Uterus (tissue), 4 donors: ENCODE data around the gene CCHCR1. TPM values are rescaled to one million over a fixed set of nuclear protein-coding genes. Genes with fewer than 3 reads are reported as not detected.
A peak's percentile ranks its signal among the peaks of the same experiment; 100 is the strongest.

ENCODE experiments used
- DNase-seq, 2 donors: peaks; one replicate each; pipeline ENCODE4 v3.0.0-alpha.2; 2019 to 2020
- H3K27ac ChIP-seq, 2 donors: fragments of 200-600 bp; sonication (generic); 1 replicate in 1 of 2; 2 replicates in 1 of 2; pipeline ENCODE4 v1.5.1; 2016 to 2018
- H3K27me3 ChIP-seq, 2 donors: fragments of 200-600 bp; sonication (generic); one replicate each; pipeline ENCODE4 v1.5.1; 2018 to 2019; ENCODE audit warnings: control low read depth in 1 of 2
- H3K36me3 ChIP-seq, 2 donors: fragments of 200-600 bp; sonication (generic); one replicate each; pipeline ENCODE4 v1.5.1; 2019; ENCODE audit warnings: control low read depth in 1 of 2
- H3K4me1 ChIP-seq, 2 donors: fragments of 200-600 bp; sonication (generic); one replicate each; pipeline ENCODE4 v1.5.1; 2018 to 2019; ENCODE audit warnings: control low read depth in 1 of 2
- H3K4me3 ChIP-seq, 2 donors: fragments of 200-600 bp; sonication (generic); 1 replicate in 1 of 2; 2 replicates in 1 of 2; pipeline ENCODE4 v1.5.1; 2018 to 2019; ENCODE audit warnings: mild to moderate bottlenecking in 1 of 2
- H3K9me3 ChIP-seq, 2 donors: fragments of 200-600 bp; sonication (generic); one replicate each; pipeline ENCODE4 v1.5.1; 2019; ENCODE audit warnings: control low read depth in 1 of 2
- POLR2A ChIP-seq, 2 donors: fragments of 450-650 bp; IDR thresholded peaks; one replicate each; pipeline ENCODE4 v1.6.1; 2016; ENCODE audit warnings: antibody characterized with exemption in 2 of 2, mild to moderate bottlenecking in 1 of 2, moderate library complexity in 1 of 2
- intact Hi-C: fragments of 100-400 bp; cut with DNase I; formaldehyde crosslinking; loops from one replicate; pipeline ENCODE4 v1.15.1; 2023; ENCODE audit warnings: low total_unique reads
- total RNA-seq, 4 donors: library from RNA; depleted of rRNA in 3 of 4; stranded (reverse); fragments of >200 nt in 3 of 4; gene quantifications; one replicate each; pipeline versions ENCODE4 v1.1.0 to v1.2.4, GENCODE V29; 2014 to 2023
- TF ChIP-seq, protein P1 (sequence below), 4 experiments: fragments of 200-600 bp in 2 of 4; fragments of 450-650 bp in 2 of 4; sonication (generic) in 2 of 4; IDR thresholded peaks; one replicate each; pipeline ENCODE4 v1.5.1; 2016 to 2019; ENCODE audit warnings: antibody characterized with exemption in 4 of 4, mild to moderate bottlenecking in 2 of 4, moderate library complexity in 1 of 4
- donor health status: DM: yes; HTN: yes; CAD: no.

Gene CCHCR1, protein sequence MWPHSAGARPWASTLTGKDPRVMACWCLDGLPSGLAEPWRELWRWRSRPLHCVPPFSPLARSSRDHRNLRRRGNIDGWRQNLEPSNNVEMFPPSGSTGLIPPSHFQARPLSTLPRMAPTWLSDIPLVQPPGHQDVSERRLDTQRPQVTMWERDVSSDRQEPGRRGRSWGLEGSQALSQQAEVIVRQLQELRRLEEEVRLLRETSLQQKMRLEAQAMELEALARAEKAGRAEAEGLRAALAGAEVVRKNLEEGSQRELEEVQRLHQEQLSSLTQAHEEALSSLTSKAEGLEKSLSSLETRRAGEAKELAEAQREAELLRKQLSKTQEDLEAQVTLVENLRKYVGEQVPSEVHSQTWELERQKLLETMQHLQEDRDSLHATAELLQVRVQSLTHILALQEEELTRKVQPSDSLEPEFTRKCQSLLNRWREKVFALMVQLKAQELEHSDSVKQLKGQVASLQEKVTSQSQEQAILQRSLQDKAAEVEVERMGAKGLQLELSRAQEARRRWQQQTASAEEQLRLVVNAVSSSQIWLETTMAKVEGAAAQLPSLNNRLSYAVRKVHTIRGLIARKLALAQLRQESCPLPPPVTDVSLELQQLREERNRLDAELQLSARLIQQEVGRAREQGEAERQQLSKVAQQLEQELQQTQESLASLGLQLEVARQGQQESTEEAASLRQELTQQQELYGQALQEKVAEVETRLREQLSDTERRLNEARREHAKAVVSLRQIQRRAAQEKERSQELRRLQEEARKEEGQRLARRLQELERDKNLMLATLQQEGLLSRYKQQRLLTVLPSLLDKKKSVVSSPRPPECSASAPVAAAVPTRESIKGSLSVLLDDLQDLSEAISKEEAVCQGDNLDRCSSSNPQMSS
- 10 to 100 TPM in 2 of 4 donors, 1 to 10 TPM in 1, under 1 TPM in 1; 0.59 to 28.1 (median 12.5) TPM for total RNA-seq

DNA sequence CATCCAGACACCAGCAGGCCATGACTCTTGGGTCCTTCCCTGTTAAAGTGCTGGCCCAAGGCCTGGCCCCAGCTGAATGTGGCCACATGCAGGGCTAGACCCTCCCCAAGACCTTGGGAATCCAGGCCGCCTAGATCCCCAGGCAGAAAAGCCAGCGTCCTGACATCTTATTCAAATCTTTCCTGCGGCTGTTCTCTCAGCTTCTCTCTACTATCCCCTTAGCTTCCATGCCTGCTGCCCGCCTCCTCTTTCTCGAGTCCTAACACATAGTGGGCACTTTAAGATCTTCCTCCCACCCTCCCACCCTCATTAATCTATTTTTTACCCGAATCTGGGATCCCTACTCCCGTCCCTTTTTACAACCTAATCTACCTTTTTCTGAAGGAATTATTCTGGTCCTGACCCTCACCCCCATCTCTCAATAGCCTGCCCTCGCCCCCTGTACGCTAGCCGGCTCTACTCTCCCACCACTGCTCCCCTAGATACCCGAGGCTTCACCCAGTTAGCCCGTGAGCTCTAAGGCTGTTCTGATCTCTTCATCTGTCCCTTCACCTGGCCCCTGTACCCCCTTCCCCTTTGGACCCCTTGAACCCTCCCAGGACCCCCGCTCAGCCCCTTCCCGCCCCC lies at the start of gene CCHCR1:
CCHCR1 (minus strand) TSS at position 290 of the 627 bp plus-strand sequence; CDS start at position 88, 202 bp downstream.
- Histone ChIP-seq H3K36me3 (no peaks in the 10 kb centered on the region), H3K4me3 (peak within 1 kb of the TSS; percentile 69 to 78), H3K9me3 (no peaks in the 10 kb centered on the region), H3K27me3 (no peaks in the 10 kb centered on the region), H3K4me1 (no peaks in the 10 kb centered on the region), H3K27ac (peak within 1 kb of the TSS; percentile 86 to 87)
- intact Hi-C loops = no loop called here
- TF ChIP-seq, protein P1, sequence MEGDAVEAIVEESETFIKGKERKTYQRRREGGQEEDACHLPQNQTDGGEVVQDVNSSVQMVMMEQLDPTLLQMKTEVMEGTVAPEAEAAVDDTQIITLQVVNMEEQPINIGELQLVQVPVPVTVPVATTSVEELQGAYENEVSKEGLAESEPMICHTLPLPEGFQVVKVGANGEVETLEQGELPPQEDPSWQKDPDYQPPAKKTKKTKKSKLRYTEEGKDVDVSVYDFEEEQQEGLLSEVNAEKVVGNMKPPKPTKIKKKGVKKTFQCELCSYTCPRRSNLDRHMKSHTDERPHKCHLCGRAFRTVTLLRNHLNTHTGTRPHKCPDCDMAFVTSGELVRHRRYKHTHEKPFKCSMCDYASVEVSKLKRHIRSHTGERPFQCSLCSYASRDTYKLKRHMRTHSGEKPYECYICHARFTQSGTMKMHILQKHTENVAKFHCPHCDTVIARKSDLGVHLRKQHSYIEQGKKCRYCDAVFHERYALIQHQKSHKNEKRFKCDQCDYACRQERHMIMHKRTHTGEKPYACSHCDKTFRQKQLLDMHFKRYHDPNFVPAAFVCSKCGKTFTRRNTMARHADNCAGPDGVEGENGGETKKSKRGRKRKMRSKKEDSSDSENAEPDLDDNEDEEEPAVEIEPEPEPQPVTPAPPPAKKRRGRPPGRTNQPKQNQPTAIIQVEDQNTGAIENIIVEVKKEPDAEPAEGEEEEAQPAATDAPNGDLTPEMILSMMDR (IDR thresholded peaks at IDR 0.05) = no peak
- no peak for TF ChIP-seq POLR2A (IDR thresholded peaks at IDR 0.05)
- DNase-seq = no peak

DNA sequence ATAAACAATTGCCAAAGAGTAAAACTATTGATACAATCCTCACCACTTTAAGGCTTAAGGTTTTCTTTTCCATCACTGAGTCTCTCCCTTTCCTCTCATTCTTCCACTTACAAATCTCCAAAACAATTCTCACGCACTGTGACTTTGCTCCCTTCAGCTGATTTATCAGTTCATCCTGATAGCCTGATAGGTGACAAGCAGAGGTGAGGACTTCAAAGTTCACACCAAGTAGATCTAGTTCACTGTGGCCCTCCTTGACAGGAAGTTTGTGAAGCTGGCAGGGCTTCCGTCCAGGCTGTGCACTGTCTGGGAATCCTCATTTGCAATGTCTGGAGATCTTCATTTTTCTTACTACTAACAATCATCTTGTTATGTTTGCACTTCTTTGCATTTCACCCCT lies 48.0 kb upstream of the CCHCR1 start:
- H3K4me3 ChIP-seq = no peak overlapping the region
- H3K36me3 ChIP-seq = no peaks in the 10 kb centered on the region
- H3K27ac ChIP-seq = no peak overlapping the region
- H3K4me1 ChIP-seq = peaks cover 6% of the 10 kb centered on the region in 2 donors
- intact Hi-C loops = no loop called here
- H3K9me3 ChIP-seq = no peaks in the 10 kb centered on the region
- H3K27me3 ChIP-seq = no peaks in the 10 kb centered on the region
- TF ChIP-seq, protein P1 (IDR thresholded peaks at IDR 0.05) = no peak
- no peak for TF ChIP-seq POLR2A (IDR thresholded peaks at IDR 0.05)
- DNase-seq = no peak

DNA sequence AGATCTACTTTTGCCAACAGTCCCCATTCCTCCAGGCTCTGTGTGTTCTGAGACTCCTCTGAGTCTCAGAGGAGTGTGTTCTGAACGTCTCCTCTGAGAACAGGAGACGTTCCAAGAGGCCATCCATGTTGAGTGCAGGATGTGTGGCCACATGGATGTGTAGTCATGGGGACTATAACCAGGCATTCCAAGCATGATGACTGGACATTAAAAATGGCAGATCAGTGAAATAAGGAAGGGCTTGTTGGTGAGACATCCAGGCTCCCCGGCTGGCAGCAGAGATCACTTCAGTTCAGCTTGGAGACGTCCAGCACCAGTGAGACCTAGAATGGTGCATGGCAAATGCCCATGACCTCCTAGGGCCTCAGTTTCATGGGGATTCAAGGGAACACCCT lies 47.1 kb upstream of the CCHCR1 start:
- Histone ChIP-seq H3K36me3 (no peaks in the 10 kb centered on the region), H3K9me3 (no peaks in the 10 kb centered on the region), H3K27me3 (no peaks in the 10 kb centered on the region), H3K4me1 (peaks cover 6% of the 10 kb centered on the region in 2 donors), H3K4me3 (no peak overlapping the region), H3K27ac (peak overlapping the region; percentile 83 to 94)
- DNase-seq = no peak
- TF ChIP-seq POLR2A (IDR thresholded peaks at IDR 0.05) = no peak
- TF ChIP-seq, protein P1 (IDR thresholded peaks at IDR 0.05) = no peak
- intact Hi-C loops = no loop called here

DNA sequence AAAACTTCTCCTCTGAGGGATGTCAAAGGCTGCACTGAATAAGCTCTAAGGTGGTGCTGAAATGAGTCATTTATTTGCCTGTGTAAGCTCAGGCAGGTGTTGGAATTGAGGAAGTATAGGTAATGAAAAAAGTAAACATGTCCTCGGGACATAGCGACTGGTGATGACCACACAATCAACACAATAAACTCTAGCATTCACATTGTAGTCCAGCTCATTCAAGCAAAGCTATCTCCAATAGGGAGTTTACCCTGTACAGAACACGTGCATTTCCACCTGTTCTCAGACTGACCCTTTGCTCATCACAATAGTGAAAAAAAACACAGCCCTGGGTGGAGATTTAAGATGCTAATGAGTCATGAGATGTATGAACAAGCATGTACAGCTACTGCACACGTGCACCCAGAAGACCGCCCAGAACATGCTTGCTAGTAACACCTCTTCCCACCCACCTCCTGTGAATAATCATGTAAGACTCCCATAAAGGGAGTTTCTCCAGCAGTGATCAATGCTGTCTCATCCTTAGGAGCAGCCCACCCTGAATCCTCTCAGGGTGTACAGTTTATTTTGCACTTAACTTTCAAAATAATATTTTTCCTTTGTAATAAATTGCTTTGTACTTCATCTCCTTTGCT lies 45.9 kb upstream of the CCHCR1 start:
- peak in 1 of 2 donors; percentile 30 for DNase-seq
- intact Hi-C loops = no loop called here
- TF ChIP-seq, protein P1 (IDR thresholded peaks at IDR 0.05) = no peak
- no peak for TF ChIP-seq POLR2A (IDR thresholded peaks at IDR 0.05)

More for the DNA sequence above, 45.9 kb upstream of the CCHCR1 start:
- no peaks in the 10 kb centered on the region for H3K27me3 ChIP-seq
- no peaks in the 10 kb centered on the region for H3K36me3 ChIP-seq
- H3K9me3 ChIP-seq = no peaks in the 10 kb centered on the region
- H3K4me3 ChIP-seq = peak overlapping the region; percentile 46 to 49
- peak overlapping the region; percentile 83 to 94 for H3K27ac ChIP-seq
- peaks cover 6% of the 10 kb centered on the region in 2 donors for H3K4me1 ChIP-seq
